Neural cell (in vitro differentiated cells): Measurements from ENCODE around the gene BUB3. TPM values are rescaled to one million over a fixed set of nuclear protein-coding genes. Genes with fewer than 3 reads are reported as not detected.

Experiments
- H2AFZ ChIP-seq: fragments of 200-600, 300-800 bp; sonication (generic), shearing (Covaris generic); 2 replicates; pipeline ENCODE4 v1.6.0; 2014; ENCODE audit warnings: low read depth, mild to moderate bottlenecking, antibody characterized with exemption, low read length, moderate library complexity
- H3F3A ChIP-seq: fragments of 200-600 bp; shearing (Covaris generic); 2 replicates; pipeline ENCODE4 v1.6.1; 2016; ENCODE audit warnings: mild to moderate bottlenecking, moderate library complexity, mixed read lengths, antibody characterized with exemption, low read length; ENCODE audit not compliant: insufficient read depth, poor library complexity, severe bottlenecking
- H3K27ac ChIP-seq: fragments of 200-600, 300-800 bp; sonication (generic), shearing (Covaris generic); 2 replicates; pipeline ENCODE4 v1.5.1; 2014; ENCODE audit warnings: mild to moderate bottlenecking, low read length, moderate library complexity
- H3K27me3 ChIP-seq: fragments of 300-800, 200-600 bp; sonication (generic), shearing (Covaris generic); 2 replicates; pipeline ENCODE4 v1.6.0; 2014; ENCODE audit warnings: mild to moderate bottlenecking, low read depth, low read length, moderate library complexity; ENCODE audit not compliant: insufficient read depth
- H3K36me3 ChIP-seq: fragments of 300-800, 200-600 bp; sonication (generic), shearing (Covaris generic); 2 replicates; pipeline ENCODE4 v1.5.1; 2014; ENCODE audit warnings: mild to moderate bottlenecking, antibody characterized with exemption, low read length, moderate library complexity; ENCODE audit not compliant: insufficient read depth
- H3K4me2 ChIP-seq: fragments of 300-800, 200-600 bp; sonication (generic), shearing (Covaris generic); 2 replicates; pipeline ENCODE4 v1.6.0; 2014; ENCODE audit warnings: mild to moderate bottlenecking, low read length
- H3K4me3 ChIP-seq: fragments of 300-800, 200-600 bp; sonication (generic), shearing (Covaris generic); 2 replicates; pipeline ENCODE4 v1.5.1; 2014; ENCODE audit warnings: mild to moderate bottlenecking, low read length, moderate library complexity
- H3K79me2 ChIP-seq: fragments of 200-600 bp; shearing (Covaris generic); replicated peaks from 2 replicates; pipeline ENCODE4 v1.6.0; 2014; ENCODE audit warnings: mild to moderate bottlenecking, low read length, moderate library complexity; ENCODE audit not compliant: insufficient read depth
- H3K9ac ChIP-seq: fragments of 300-800, 200-600 bp; sonication (generic), shearing (Covaris generic); 2 replicates; pipeline ENCODE4 v1.6.1; 2016; ENCODE audit warnings: mild to moderate bottlenecking, low read length, mixed read lengths
- H3K9me2 ChIP-seq: fragments of 200-600 bp; shearing (Covaris generic); 2 replicates; pipeline ENCODE4 v1.6.1; 2016; ENCODE audit warnings: mild to moderate bottlenecking, low read length, mixed read lengths; ENCODE audit not compliant: insufficient read depth
- H3K9me3 ChIP-seq: fragments of 200-600, 300-800 bp; sonication (generic), shearing (Covaris generic); 2 replicates; pipeline ENCODE4 v1.6.1; 2016; ENCODE audit warnings: mild to moderate bottlenecking, mixed run types, low read length, moderate library complexity, mixed read lengths
- H4K20me1 ChIP-seq: fragments of 200-600 bp; shearing (Covaris generic); 2 replicates; pipeline ENCODE4 v1.6.1; 2016; ENCODE audit warnings: mild to moderate bottlenecking, mixed run types; ENCODE audit not compliant: insufficient read depth
- CTCF ChIP-seq: fragments of 450-650 bp; IDR thresholded peaks from 2 replicates; pipeline ENCODE4 v1.5.1; 2014; ENCODE audit warnings: antibody characterized with exemption, mild to moderate bottlenecking, moderate library complexity; ENCODE audit not compliant: poor library complexity, severe bottlenecking
- EP300 ChIP-seq: fragments of 450-650 bp; conservative IDR thresholded peaks from 2 replicates; pipeline ENCODE4 v1.6.1; 2014; ENCODE audit warnings: antibody characterized with exemption, mild to moderate bottlenecking, moderate library complexity; ENCODE audit not compliant: poor library complexity, severe bottlenecking
- EZH2 ChIP-seq: fragments of 200-600, 300-800 bp; shearing (Covaris generic), sonication (generic); IDR thresholded peaks from 2 replicates; pipeline ENCODE4 v1.6.1; 2014; ENCODE audit warnings: antibody characterized with exemption, low read length, borderline replicate concordance, mild to moderate bottlenecking; ENCODE audit not compliant: insufficient read depth, poor library complexity, severe bottlenecking
- MXI1 ChIP-seq: fragments of 450-650 bp; conservative IDR thresholded peaks from 2 replicates; pipeline ENCODE4 v1.6.1; 2014; ENCODE audit warnings: antibody characterized with exemption, mild to moderate bottlenecking; ENCODE audit not compliant: poor library complexity, severe bottlenecking
- POLR2AphosphoS5 ChIP-seq: IDR thresholded peaks from 2 replicates; pipeline ENCODE4 v1.6.1; 2012
- RAD21 ChIP-seq: fragments of 450-650 bp; conservative IDR thresholded peaks from 2 replicates; pipeline ENCODE4 v1.6.1; 2014; ENCODE audit warnings: antibody characterized with exemption, mild to moderate bottlenecking, moderate library complexity
- REST ChIP-seq: IDR thresholded peaks from 2 replicates; pipeline ENCODE4 v1.6.1; 2012; ENCODE audit warnings: borderline replicate concordance
- SMC3 ChIP-seq: fragments of 450-650 bp; conservative IDR thresholded peaks from 2 replicates; pipeline ENCODE4 v1.6.1; 2014; ENCODE audit warnings: antibody characterized with exemption, mild to moderate bottlenecking, moderate library complexity; ENCODE audit not compliant: poor library complexity
- TAF1 ChIP-seq: IDR thresholded peaks from 2 replicates; pipeline ENCODE4 v1.6.1; 2012; ENCODE audit warnings: low read depth
- polyA plus RNA-seq: library from polyadenylated mRNA; depleted of rRNA; stranded (reverse); fragments of >200 nt; gene quantifications from 2 replicates; pipeline ENCODE4 v1.2.3, GENCODE V29; 2014

Gene BUB3
- polyA plus RNA-seq, 1 donor from 2014 or later, result 162 TPM

GRCh38 chr10:123165445-123166072 lies 11.4 kb downstream of the BUB3 start:
- no peaks in the 10 kb centered on the region for H3F3A ChIP-seq
- H3K9ac ChIP-seq, result no peak overlapping the region
- no peaks in the 10 kb centered on the region for H4K20me1 ChIP-seq
- H3K27ac ChIP-seq, result no peak overlapping the region
- TF ChIP-seq EP300 (no peak), POLR2AphosphoS5 (no peak), TAF1 (no peak), CTCF (no peak), MXI1 (no peak), SMC3 (no peak), REST (no peak), RAD21 (no peak), EZH2 (no peak)
- H3K9me2 ChIP-seq, result no peaks in the 10 kb centered on the region
- H2AFZ ChIP-seq, result no peak overlapping the region
- H3K4me2 ChIP-seq, result no peak overlapping the region
- H3K9me3 ChIP-seq, result no peaks in the 10 kb centered on the region
- no peak overlapping the region for H3K4me3 ChIP-seq
- H3K36me3 ChIP-seq, result peaks cover 19% of the 10 kb centered on the region
- peaks cover 3% of the 10 kb centered on the region for H3K79me2 ChIP-seq
- H3K27me3 ChIP-seq, result no peaks in the 10 kb centered on the region

GRCh38 chr10:123166618-123167017 lies 12.4 kb downstream of the BUB3 start:
- H3K27me3 ChIP-seq, result no peaks in the 10 kb centered on the region
- no peak overlapping the region for H3K4me3 ChIP-seq
- H3F3A ChIP-seq, result no peaks in the 10 kb centered on the region
- no peaks in the 10 kb centered on the region for H3K79me2 ChIP-seq
- H2AFZ ChIP-seq, result no peak overlapping the region
- H3K9ac ChIP-seq, result no peak overlapping the region
- H3K9me3 ChIP-seq, result no peaks in the 10 kb centered on the region
- no peaks in the 10 kb centered on the region for H4K20me1 ChIP-seq
- H3K9me2 ChIP-seq, result no peaks in the 10 kb centered on the region
- peaks cover 19% of the 10 kb centered on the region for H3K36me3 ChIP-seq
- H3K27ac ChIP-seq, result no peak overlapping the region
- no peak overlapping the region for H3K4me2 ChIP-seq
- no peak for TF ChIP-seq MXI1
- no peak for TF ChIP-seq TAF1
- TF ChIP-seq CTCF, result no peak
- no peak for TF ChIP-seq SMC3
- TF ChIP-seq EP300, result no peak
- no peak for TF ChIP-seq EZH2
- no peak for TF ChIP-seq POLR2AphosphoS5
- no peak for TF ChIP-seq RAD21
- no peak for TF ChIP-seq REST
